GM18870 (cell line): ENCODE measurements around the gene PTS.

Source experiments
- ATAC-seq: cut with Tn5 transposase; IDR thresholded peaks from one replicate; pipeline ENCODE4 v1.9.1; 2021; ENCODE audit warnings: moderate library complexity; ENCODE audit not compliant: unreplicated experiment

PTS gene

GRCh38 chr11:112260490-112260889 is 34.3 kb downstream of the PTS start, which contains the start of gene PLET1:
Gene PLET1 (minus strand): TSS chr11:112260860. CDS start chr11:112260589, 271 bp downstream.
- ATAC-seq, result no peak

GRCh38 chr11:112265659-112266409 is 39.6 kb downstream of the PTS start:
- no peak for ATAC-seq

GRCh38 chr11:112266410-112266778 is 40.2 kb downstream of the PTS start:
- ATAC-seq, result no peak

- ATAC-seq, result no peak
Observed at GRCh38 chr11:112267188-112267591, 41.0 kb downstream of the PTS start.

- ATAC-seq, result no peak
Observed at GRCh38 chr11:112268406-112268805, 42.2 kb downstream of the PTS start.

- ATAC-seq, result no peak
Observed at GRCh38 chr11:112269139-112269538, 42.9 kb downstream of the PTS start.

- no peak for ATAC-seq
Observed at GRCh38 chr11:112270551-112271180, 44.4 kb downstream of the PTS start.

GRCh38 chr11:112271242-112271641 is 45.0 kb downstream of the PTS start:
- no peak for ATAC-seq

GRCh38 chr11:112273066-112273465 is 46.8 kb downstream of the PTS start:
- ATAC-seq, result no peak

GRCh38 chr11:112274007-112274783 is 48.0 kb downstream of the PTS start:
- no peak for ATAC-seq

- no peak for ATAC-seq
Observed at GRCh38 chr11:112277029-112277428, 50.8 kb downstream of the PTS start.

GRCh38 chr11:112277941-112278340 is 51.7 kb downstream of the PTS start:
- no peak for ATAC-seq

GRCh38 chr11:112278803-112279202 is 52.6 kb downstream of the PTS start:
- ATAC-seq, result no peak

- ATAC-seq, result no peak
Observed at GRCh38 chr11:112279901-112280267, 53.7 kb downstream of the PTS start.

- ATAC-seq, result no peak
Observed at GRCh38 chr11:112280268-112281126, 54.3 kb downstream of the PTS start.

- no peak for ATAC-seq
Observed at GRCh38 chr11:112281726-112282125, 55.5 kb downstream of the PTS start.
